Uterus (tissue), 4 donors: ENCODE data around the gene SLC39A6. TPM values are rescaled to one million over a fixed set of nuclear protein-coding genes. Genes with fewer than 3 reads are reported as not detected.

Experiments used
- DNase-seq, 2 donors: peaks; one replicate each; pipeline ENCODE4 v3.0.0-alpha.2; 2019 to 2020
- H3K27ac ChIP-seq, 2 donors: fragments of 200-600 bp; sonication (generic); 1 replicate in 1 of 2; 2 replicates in 1 of 2; pipeline ENCODE4 v1.5.1; 2016 to 2018
- H3K27me3 ChIP-seq, 2 donors: fragments of 200-600 bp; sonication (generic); one replicate each; pipeline ENCODE4 v1.5.1; 2018 to 2019; ENCODE audit warnings: control low read depth in 1 of 2
- H3K36me3 ChIP-seq, 2 donors: fragments of 200-600 bp; sonication (generic); one replicate each; pipeline ENCODE4 v1.5.1; 2019; ENCODE audit warnings: control low read depth in 1 of 2
- H3K4me1 ChIP-seq, 2 donors: fragments of 200-600 bp; sonication (generic); one replicate each; pipeline ENCODE4 v1.5.1; 2018 to 2019; ENCODE audit warnings: control low read depth in 1 of 2
- H3K4me3 ChIP-seq, 2 donors: fragments of 200-600 bp; sonication (generic); 1 replicate in 1 of 2; 2 replicates in 1 of 2; pipeline ENCODE4 v1.5.1; 2018 to 2019; ENCODE audit warnings: mild to moderate bottlenecking in 1 of 2
- H3K9me3 ChIP-seq, 2 donors: fragments of 200-600 bp; sonication (generic); one replicate each; pipeline ENCODE4 v1.5.1; 2019; ENCODE audit warnings: control low read depth in 1 of 2
- CTCF ChIP-seq, 4 experiments: fragments of 200-600 bp in 2 of 4; fragments of 450-650 bp in 2 of 4; sonication (generic) in 2 of 4; IDR thresholded peaks; one replicate each; pipeline ENCODE4 v1.5.1; 2016 to 2019; ENCODE audit warnings: antibody characterized with exemption in 4 of 4, mild to moderate bottlenecking in 2 of 4, moderate library complexity in 1 of 4
- POLR2A ChIP-seq, 2 donors: fragments of 450-650 bp; IDR thresholded peaks; one replicate each; pipeline ENCODE4 v1.6.1; 2016; ENCODE audit warnings: antibody characterized with exemption in 2 of 2, mild to moderate bottlenecking in 1 of 2, moderate library complexity in 1 of 2
- intact Hi-C: fragments of 100-400 bp; cut with DNase I; formaldehyde crosslinking; loops from one replicate; pipeline ENCODE4 v1.15.1; 2023; ENCODE audit warnings: low total_unique reads
- total RNA-seq, 4 donors: library from RNA; depleted of rRNA in 3 of 4; stranded (reverse); fragments of >200 nt in 3 of 4; gene quantifications; one replicate each; pipeline versions ENCODE4 v1.1.0 to v1.2.4, GENCODE V29; 2014 to 2023
- donor health status: DM: yes; HTN: yes; CAD: no.

The SLC39A6 gene
- total RNA-seq, 4 donors from 2014 or later: 7.7 to 90.6 (median 31.1) TPM

- TF ChIP-seq CTCF (IDR thresholded peaks at IDR 0.05): no peak
- no peak for TF ChIP-seq POLR2A (IDR thresholded peaks at IDR 0.05)
- intact Hi-C loops: no loop called here
- Histone ChIP-seq H3K9me3 (no peaks in the 10 kb centered on the region), H3K27me3 (no peaks in the 10 kb centered on the region), H3K27ac (no peak overlapping the region), H3K4me3 (no peak overlapping the region), H3K36me3 (no peaks in the 10 kb centered on the region), H3K4me1 (no peaks in the 10 kb centered on the region)
- DNase-seq: no peak
Observed at GRCh38 chr18:36152781-36153180, 23.6 kb upstream of the SLC39A6 start.

GRCh38 chr18:36149514-36150289 is 20.6 kb upstream of the SLC39A6 start:
- H3K9me3 ChIP-seq: no peaks in the 10 kb centered on the region
- TF ChIP-seq CTCF (IDR thresholded peaks at IDR 0.05): no peak
- TF ChIP-seq POLR2A (IDR thresholded peaks at IDR 0.05): no peak
- no peak overlapping the region for H3K4me3 ChIP-seq
- H3K4me1 ChIP-seq: no peaks in the 10 kb centered on the region
- H3K27ac ChIP-seq: no peak overlapping the region
- intact Hi-C loops: no loop called here
- no peaks in the 10 kb centered on the region for H3K36me3 ChIP-seq
- no peak for DNase-seq
- no peaks in the 10 kb centered on the region for H3K27me3 ChIP-seq

- no peaks in the 10 kb centered on the region for H3K36me3 ChIP-seq
Observed at GRCh38 chr18:36143391-36143790, 14.3 kb upstream of the SLC39A6 start.

GRCh38 chr18:36142751-36143150 is 13.6 kb upstream of the SLC39A6 start:
- TF ChIP-seq CTCF (IDR thresholded peaks at IDR 0.05) (no peak), POLR2A (IDR thresholded peaks at IDR 0.05) (no peak)
- DNase-seq: no peak
- H3K36me3 ChIP-seq: no peaks in the 10 kb centered on the region
- H3K4me1 ChIP-seq: no peaks in the 10 kb centered on the region
- no peaks in the 10 kb centered on the region for H3K27me3 ChIP-seq
- no peaks in the 10 kb centered on the region for H3K9me3 ChIP-seq
- intact Hi-C loops: no loop called here
- no peak overlapping the region for H3K4me3 ChIP-seq
- H3K27ac ChIP-seq: no peak overlapping the region

More at GRCh38 chr18:36143391-36143790, 14.3 kb upstream of the SLC39A6 start:
- Histone ChIP-seq H3K4me1 (no peaks in the 10 kb centered on the region), H3K27ac (no peak overlapping the region), H3K27me3 (no peaks in the 10 kb centered on the region), H3K4me3 (no peak overlapping the region), H3K9me3 (no peaks in the 10 kb centered on the region)
- no peak for DNase-seq
- intact Hi-C loops: no loop called here
- TF ChIP-seq CTCF (IDR thresholded peaks at IDR 0.05) (no peak), POLR2A (IDR thresholded peaks at IDR 0.05) (no peak)

- TF ChIP-seq CTCF (IDR thresholded peaks at IDR 0.05) (no peak), POLR2A (IDR thresholded peaks at IDR 0.05) (no peak)
- Histone ChIP-seq H3K27ac (no peak overlapping the region), H3K4me1 (no peaks in the 10 kb centered on the region), H3K27me3 (no peaks in the 10 kb centered on the region), H3K4me3 (no peak overlapping the region), H3K9me3 (no peaks in the 10 kb centered on the region), H3K36me3 (no peaks in the 10 kb centered on the region)
- no peak for DNase-seq
- intact Hi-C loops: no loop called here
Observed at GRCh38 chr18:36141576-36141975, 12.4 kb upstream of the SLC39A6 start.
